ENCODE data around the gene TLE2. TPM values are rescaled to one million over a fixed set of nuclear protein-coding genes. Genes with fewer than 3 reads are reported as not detected.

Gene TLE2
- total RNA-seq, 8 experiments from 2014 or later = 0.13 to 11.8 (median 4.4) TPM; not detected in 2

DNA sequence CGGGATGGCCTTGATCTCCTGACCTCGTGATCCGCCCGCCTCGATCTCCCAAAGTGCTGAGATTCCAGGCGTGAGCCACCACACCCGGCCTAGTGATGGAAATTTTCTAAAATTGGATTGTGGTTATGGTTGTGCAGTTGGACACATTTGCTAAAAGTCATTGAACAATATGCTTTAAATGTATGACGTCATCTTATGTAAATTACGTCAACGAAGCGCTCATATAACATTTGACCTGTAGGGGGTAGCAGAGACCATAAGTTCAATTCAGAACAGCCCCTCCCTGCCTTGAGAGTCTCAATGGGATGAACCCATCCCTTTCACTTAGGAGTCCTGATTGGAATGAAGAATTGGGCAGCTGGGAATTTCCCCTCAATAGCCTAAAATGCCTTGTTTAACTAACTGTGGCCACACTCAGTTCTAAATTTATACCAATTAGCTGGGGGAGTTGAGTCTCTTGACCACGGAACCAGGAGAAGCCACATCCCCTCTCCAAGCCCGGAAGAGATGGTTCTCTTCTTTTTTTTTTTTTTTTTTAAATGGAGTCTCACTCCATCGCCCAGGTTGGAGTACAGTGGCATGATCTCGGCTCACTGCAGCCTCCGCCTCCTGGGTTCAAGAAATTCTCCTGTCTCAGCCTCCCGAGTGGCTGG is 66.9 kb downstream of the TLE2 start:
- H3K4me1 ChIP-seq (replicated peaks in 1 of 2) = no peaks in the 10 kb centered on the region
- in situ Hi-C loops (cut with MboI; ENCODE audit: low pct_unique_long_range_greater_than_20kb in 2 of 9, low sequenced_read_pairs in 9 of 9, unreplicated experiment in 9 of 9) = loop anchor here in 7 of 9 experiments (25.0 kb wide), 3 partner anchors 150 to 300 kb away; no protein-coding TSS in a partner anchor
- WGBS, 10 experiments = 0 to 80% (median 34%) methylated on average over 2 to 10 of the region's 17 CpGs; no CpG with 5 or more reads in 1 of the 10 experiments
- H3K27ac ChIP-seq = no peak overlapping the region
- ATAC-seq (replicated peaks in 6 of 8) = peak; percentile 68 to 93 (median 72)
- H3K4me3 ChIP-seq = no peak overlapping the region

DNA sequence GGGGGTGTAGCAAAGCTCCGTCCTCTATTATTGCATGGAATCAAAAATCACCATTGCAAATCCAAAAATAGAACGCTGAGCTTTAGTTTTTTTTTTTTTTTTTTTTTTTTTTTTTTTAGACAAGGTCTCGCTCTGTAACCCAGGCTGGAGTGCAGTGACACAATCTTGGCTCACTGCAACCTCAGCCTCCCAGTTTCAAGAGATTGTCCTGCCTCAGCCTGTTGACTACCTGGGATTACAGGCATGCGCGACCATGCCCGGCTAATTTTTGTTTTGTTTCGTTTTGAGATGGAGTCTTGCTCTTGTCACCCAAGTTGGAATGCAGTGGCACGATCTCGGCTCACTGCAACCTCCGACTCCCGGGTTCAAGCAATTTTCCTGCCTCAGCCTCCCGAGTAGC is 69.0 kb downstream of the TLE2 start:
- 56 to 90% (median 85%) methylated on average over 2 to 11 of the region's 12 CpGs; no CpG with 5 or more reads in 1 of the 10 experiments for WGBS, 10 experiments
- in situ Hi-C loops (cut with MboI; ENCODE audit: low pct_unique_long_range_greater_than_20kb in 2 of 9, low sequenced_read_pairs in 9 of 9, unreplicated experiment in 9 of 9) = loop anchor here in 7 of 9 experiments (25.0 kb wide), 3 partner anchors 152 to 302 kb away; no protein-coding TSS in a partner anchor
- H3K4me1 ChIP-seq (replicated peaks in 1 of 2) = no peaks in the 10 kb centered on the region
- no peak for ATAC-seq (replicated peaks in 6 of 8)
- H3K4me3 ChIP-seq = no peak overlapping the region
- H3K27ac ChIP-seq = no peak overlapping the region

DNA sequence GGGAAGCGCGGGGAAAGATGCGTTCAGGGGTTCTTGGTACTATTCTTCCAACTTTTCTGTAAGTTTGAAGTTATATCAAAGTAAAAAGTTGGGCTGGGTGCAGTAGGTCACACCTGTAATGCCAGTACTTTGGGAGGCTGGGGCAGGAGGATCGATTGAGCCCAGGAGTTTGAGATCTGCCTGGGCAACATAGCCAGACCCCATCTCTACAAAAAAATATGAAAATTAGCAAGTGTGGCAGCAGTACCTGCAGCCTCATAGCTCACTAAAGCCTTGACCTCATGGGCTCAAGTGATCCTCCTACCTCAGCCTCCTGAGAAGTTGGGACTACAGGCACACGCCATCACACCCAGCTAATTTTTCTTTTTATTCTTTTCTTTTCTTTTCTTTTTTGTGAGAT is 71.9 kb downstream of the TLE2 start:
- H3K27ac ChIP-seq = no peak overlapping the region
- WGBS, 10 experiments = 62 to 100% (median 86%) methylated on average over 1 to 5 of the region's 5 CpGs; no CpG with 5 or more reads in 3 of the 10 experiments
- H3K4me3 ChIP-seq = no peak overlapping the region
- no peaks in the 10 kb centered on the region for H3K4me1 ChIP-seq (replicated peaks in 1 of 2)
- in situ Hi-C loops (cut with MboI; ENCODE audit: low pct_unique_long_range_greater_than_20kb in 2 of 9, low sequenced_read_pairs in 9 of 9, unreplicated experiment in 9 of 9) = loop anchor here (10.0 to 25.0 kb wide), 4 partner anchors 155 to 305 kb away; no protein-coding TSS in a partner anchor
- ATAC-seq (replicated peaks in 6 of 8) = no peak

DNA sequence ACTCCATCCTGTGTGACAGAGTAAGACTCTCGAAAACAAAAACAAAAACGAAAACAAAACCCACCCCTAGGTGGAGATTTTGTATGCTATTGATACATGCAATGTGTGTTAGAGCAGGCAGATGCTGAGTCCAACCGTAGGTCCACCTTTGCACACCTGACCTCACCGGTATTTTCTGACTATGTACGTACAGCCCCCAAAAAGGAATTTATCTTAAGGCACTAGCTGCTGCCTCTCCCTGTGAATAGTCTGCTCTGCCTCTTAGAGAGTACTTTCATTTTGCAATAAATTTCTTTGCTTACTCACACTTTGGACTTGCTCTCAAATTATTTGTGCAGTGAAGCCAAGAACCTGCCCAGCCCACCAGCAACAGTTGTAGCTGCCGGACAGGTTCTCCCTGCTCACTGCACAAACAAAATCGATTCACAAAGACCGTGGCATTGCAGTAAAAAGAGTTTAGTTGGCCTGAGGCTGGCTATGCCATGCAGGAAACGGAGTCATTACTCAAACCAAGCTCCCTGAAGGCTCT is 76.1 kb downstream of the TLE2 start:
- ATAC-seq (replicated peaks in 6 of 8) = no peak
- in situ Hi-C loops (cut with MboI; ENCODE audit: low pct_unique_long_range_greater_than_20kb in 2 of 9, low sequenced_read_pairs in 9 of 9, unreplicated experiment in 9 of 9) = loop anchor here (10.0 to 25.0 kb wide), 4 partner anchors 159 to 309 kb away; no protein-coding TSS in a partner anchor
- no peak overlapping the region for H3K4me3 ChIP-seq
- no peak overlapping the region for H3K27ac ChIP-seq
- peaks cover 4 to 6% of the 10 kb centered on the region in 2 donors for H3K4me1 ChIP-seq (replicated peaks in 1 of 2)
- 7 to 85% (median 50%) methylated on average over 2 to 8 of the region's 9 CpGs; no CpG with 5 or more reads in 2 of the 10 experiments for WGBS, 10 experiments

DNA sequence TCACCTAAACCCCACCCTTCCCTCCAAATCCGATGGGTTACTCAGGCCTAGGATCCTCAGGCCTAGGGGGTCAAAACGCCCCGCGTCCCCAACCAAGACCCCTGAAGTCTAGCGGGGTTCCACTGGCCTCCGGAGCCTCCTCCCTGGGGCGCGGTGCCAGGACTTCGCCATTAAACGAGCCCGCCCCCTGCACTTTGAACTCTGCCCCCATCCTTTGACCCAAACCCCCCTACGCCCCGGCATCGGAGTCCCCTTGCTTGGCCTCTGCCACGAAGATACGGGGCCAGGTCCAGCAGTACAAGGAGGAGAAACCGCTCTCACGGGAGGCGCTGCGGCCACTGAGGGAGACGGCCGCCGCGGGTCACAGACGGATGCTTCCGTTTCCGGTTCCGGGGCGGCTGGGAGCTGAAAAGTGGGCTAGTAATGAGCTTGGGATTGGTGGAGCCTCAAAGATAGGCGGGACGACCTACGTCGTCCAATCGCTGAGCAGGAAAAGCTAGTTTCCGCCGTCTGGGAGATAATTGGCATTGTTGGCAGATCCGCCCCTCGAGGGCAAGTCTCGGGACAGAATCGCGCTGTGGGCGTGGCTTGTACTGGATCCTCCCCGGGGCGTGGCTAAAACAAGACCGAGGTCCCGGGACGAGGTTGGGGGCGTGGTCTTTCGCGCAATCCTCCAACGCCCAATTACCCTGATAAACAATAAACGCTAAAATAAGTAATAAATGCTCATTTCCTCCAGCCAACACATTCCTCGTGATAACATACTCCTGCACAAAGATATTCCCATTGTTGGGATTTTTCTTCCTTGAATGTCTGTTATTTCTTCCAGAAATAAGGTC is 78.6 kb downstream of the TLE2 start:
- in situ Hi-C loops (cut with MboI; ENCODE audit: low pct_unique_long_range_greater_than_20kb in 2 of 9, low sequenced_read_pairs in 9 of 9, unreplicated experiment in 9 of 9) = loop anchor here (10.0 to 25.0 kb wide), 4 partner anchors 162 to 312 kb away; no protein-coding TSS in a partner anchor
- Histone ChIP-seq H3K4me3 (peak overlapping the region; percentile 70 to 95 (median 80)), H3K27ac (peak overlapping the region; percentile 88 to 92), H3K4me1 (replicated peaks in 1 of 2) (peaks cover 6 to 7% of the 10 kb centered on the region in 2 donors)
- ATAC-seq (replicated peaks in 6 of 8) = peak; percentile 94 to 99 (median 98)
- 0 to 2% (median 0%) methylated on average over 1 to 21 of the region's 53 CpGs; no CpG with 5 or more reads in 2 of the 10 experiments for WGBS, 10 experiments

DNA sequence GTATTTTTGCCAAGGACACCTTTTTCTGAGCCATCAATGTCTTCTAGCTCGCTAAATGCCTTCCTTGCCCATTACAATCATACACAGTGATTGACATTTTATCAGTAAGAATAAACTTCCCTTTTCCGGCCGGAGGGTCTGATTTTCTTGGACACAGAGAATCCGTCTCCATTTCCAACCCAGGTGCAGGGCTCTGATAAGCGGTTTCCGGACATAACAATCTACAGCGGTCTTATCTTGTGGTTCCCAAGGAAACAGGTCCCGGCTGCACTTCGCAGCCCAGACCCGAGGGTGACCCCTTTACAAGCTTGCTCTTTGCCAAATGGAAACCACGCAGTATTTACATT is 79.2 kb downstream of the TLE2 start:
- peak overlapping the region; percentile 88 to 92 for H3K27ac ChIP-seq
- peaks cover 6 to 7% of the 10 kb centered on the region in 2 donors for H3K4me1 ChIP-seq (replicated peaks in 1 of 2)
- peak overlapping the region; percentile 70 to 95 (median 80) for H3K4me3 ChIP-seq
- 0 to 20% (median 2%) methylated on average over 1 to 11 of the region's 11 CpGs for WGBS, 10 experiments
- peak in 3 of 8 experiments; percentile 15 to 20 (median 16) for ATAC-seq (replicated peaks in 6 of 8)
- in situ Hi-C loops (cut with MboI; ENCODE audit: low pct_unique_long_range_greater_than_20kb in 2 of 9, low sequenced_read_pairs in 9 of 9, unreplicated experiment in 9 of 9) = loop anchor here (10.0 to 25.0 kb wide), 5 partner anchors 113 to 312 kb away; partner anchors contain the start of gene ZNF555 (in 1 of the 9)

Other genes starting within 250 kb of the TLE2 start
- 10 to 100 TPM; 29.5 to 85.5 (median 68.5) TPM for gene SGTA, start 246.0 kb downstream of the TLE2 start, total RNA-seq
- gene THOP1, start 243.8 kb downstream of the TLE2 start, total RNA-seq = 100 to 1,000 TPM in 1 of 8 experiments, 10 to 100 TPM in 7; 27.5 to 108 (median 41.7) TPM
- gene ZNF554, start 209.4 kb downstream of the TLE2 start, total RNA-seq = 10 to 100 TPM in 2 of 8 experiments, 1 to 10 TPM in 6; 2.1 to 10.7 (median 7.7) TPM
- 10 to 100 TPM in 4 of 8 experiments, 1 to 10 TPM in 4; 1.1 to 11.6 (median 8.7) TPM for gene ZNF555, start 187.8 kb downstream of the TLE2 start, total RNA-seq
- gene ZNF556, start 161.9 kb downstream of the TLE2 start, total RNA-seq = 1 to 10 TPM in 1 of 8 experiments, under 1 TPM in 7; 0.07 to 1.1 (median 0.17) TPM
- 10 to 100 TPM in 2 of 8 experiments, 1 to 10 TPM in 6; 3.3 to 11.6 (median 8.4) TPM for gene ZNF57, start 128.4 kb downstream of the TLE2 start, total RNA-seq
- 1 to 10 TPM; 1.7 to 9.9 (median 7.7) TPM for gene ZNF77, start 84.3 kb downstream of the TLE2 start, total RNA-seq
- gene TLE6, start 51.7 kb downstream of the TLE2 start, total RNA-seq = 1 to 10 TPM in 3 of 8 experiments, under 1 TPM in 4, not detected in 1; 0.18 to 3.9 (median 0.81) TPM
- gene TLE5, start 33.2 kb upstream of the TLE2 start, total RNA-seq = 100 to 1,000 TPM; 105 to 286 (median 141) TPM
- 10 to 100 TPM; 10.1 to 36.7 (median 26.6) TPM for gene GNA11, start 65.1 kb upstream of the TLE2 start, total RNA-seq
- gene GNA15, start 106.8 kb upstream of the TLE2 start, total RNA-seq = 1 to 10 TPM in 1 of 8 experiments, under 1 TPM in 3, not detected in 4; 0.22 to 1.3 (median 0.46) TPM
- under 1 TPM in 4 of 8 experiments, not detected in 4; 0.13 to 0.45 (median 0.27) TPM for gene S1PR4, start 149.5 kb upstream of the TLE2 start, total RNA-seq
- gene NCLN, start 156.7 kb upstream of the TLE2 start, total RNA-seq = 10 to 100 TPM; 11.0 to 77.7 (median 26.3) TPM
- 10 to 100 TPM in 5 of 8 experiments, under 1 TPM in 3; 0.18 to 29.9 (median 18.0) TPM for gene CELF5, start 195.4 kb upstream of the TLE2 start, total RNA-seq